Caco-2 (cell line): Measurements from ENCODE around the gene GCSAML. TPM values are rescaled to one million over a fixed set of nuclear protein-coding genes. Genes with fewer than 3 reads are reported as not detected.

Experiments
- BruUV-seq: library from RNA; stranded (reverse); fragments of 400-500 nt; replicated peaks from 2 replicates; lab custom pipeline; 2021; lab: Mats Ljungman, UMichigan
- CTCF ChIA-PET: fragments of 300-600 bp; sonication (Branson Sonifier 250); formaldehyde crosslinking; loops from one replicate; lab custom pipeline; 2022; ENCODE audit warnings: antibody characterized with exemption; lab: Charles Lee
- POLR2A ChIA-PET: fragments of 300-600 bp; sonication (Branson Sonifier 250); formaldehyde crosslinking; loops from one replicate; lab custom pipeline; 2022; ENCODE audit warnings: antibody characterized with exemption; lab: Charles Lee
- DNase-seq, 2 experiments: peaks; one replicate each; pipeline versions ENCODE4 v3.0.0 to v3.0.0-alpha.2; 2020 to 2022
- H3K27me3 ChIP-seq: replicated peaks from 2 replicates; pipeline ENCODE4 v1.6.0; 2011; ENCODE audit warnings: low read length; ENCODE audit not compliant: control insufficient read depth, insufficient read depth
- H3K36me3 ChIP-seq: 2 replicates; pipeline ENCODE4 v1.5.1; 2011; ENCODE audit warnings: low read length; ENCODE audit not compliant: control insufficient read depth, insufficient read depth
- H3K4me1 ChIP-seq: fragments of 250-450 bp; sonication (Bioruptor Pico); 2 replicates; pipeline ENCODE4 v1.5.1; 2020; ENCODE audit warnings: mild to moderate bottlenecking
- H3K4me3 ChIP-seq: 2 replicates; pipeline ENCODE4 v1.5.1; 2011; ENCODE audit warnings: low read depth, mild to moderate bottlenecking, control low read depth, low read length
- H3K9me3 ChIP-seq: fragments of 250-450 bp; sonication (Bioruptor Pico); 2 replicates; pipeline ENCODE4 v1.5.1; 2020; ENCODE audit warnings: mild to moderate bottlenecking, moderate library complexity
- H3K27ac Mint-ChIP-seq: one replicate; pipeline ENCODE4 v1.8.0; 2022; ENCODE audit warnings: mixed read lengths; ENCODE audit not compliant: unreplicated experiment
- H3K27me3 Mint-ChIP-seq: one replicate; pipeline ENCODE4 v1.8.0; 2022; ENCODE audit warnings: mixed read lengths; ENCODE audit not compliant: insufficient read depth, unreplicated experiment
- H3K36me3 Mint-ChIP-seq: one replicate; pipeline ENCODE4 v1.8.0; 2022; ENCODE audit warnings: mild to moderate bottlenecking, mixed read lengths; ENCODE audit not compliant: insufficient read depth, unreplicated experiment
- H3K4me1 Mint-ChIP-seq: one replicate; pipeline ENCODE4 v1.8.0; 2022; ENCODE audit warnings: low read depth, mixed read lengths; ENCODE audit not compliant: unreplicated experiment
- H3K4me3 Mint-ChIP-seq: one replicate; pipeline ENCODE4 v1.8.0; 2022; ENCODE audit warnings: mild to moderate bottlenecking, moderate library complexity, mixed read lengths; ENCODE audit not compliant: unreplicated experiment
- H3K9me3 Mint-ChIP-seq: one replicate; pipeline ENCODE4 v1.8.0; 2022; ENCODE audit warnings: mixed read lengths; ENCODE audit not compliant: unreplicated experiment
- intact Hi-C: fragments of 100-400 bp; cut with micrococcal nuclease; formaldehyde crosslinking; loops from one replicate; pipeline ENCODE4 v1.10.0; 2022; ENCODE audit not compliant: unreplicated experiment
- total RNA-seq: library from RNA; stranded (reverse); gene quantifications from 2 replicates; pipeline ENCODE4 v1.2.3, GENCODE V29; 2022
- TF ChIP-seq, protein P1 (sequence below), 2 experiments: fragments of 200-600 bp in 1 of 2; IDR thresholded peaks; 1 replicate in 1 of 2; 2 replicates in 1 of 2; pipeline versions ENCODE4 v1.5.1 to v1.8.0; 2011 to 2022; ENCODE audit warnings: antibody characterized with exemption in 1 of 2, control low read depth in 1 of 2, inconsistent platforms in 1 of 2, low read depth in 1 of 2, low read length in 1 of 2, mild to moderate bottlenecking in 1 of 2, moderate library complexity in 1 of 2; ENCODE audit not compliant: insufficient read depth in 1 of 2, severe bottlenecking in 1 of 2, unreplicated experiment in 1 of 2

The GCSAML gene
- total RNA-seq, 1 experiment from 2014 or later: not detected

DNA sequence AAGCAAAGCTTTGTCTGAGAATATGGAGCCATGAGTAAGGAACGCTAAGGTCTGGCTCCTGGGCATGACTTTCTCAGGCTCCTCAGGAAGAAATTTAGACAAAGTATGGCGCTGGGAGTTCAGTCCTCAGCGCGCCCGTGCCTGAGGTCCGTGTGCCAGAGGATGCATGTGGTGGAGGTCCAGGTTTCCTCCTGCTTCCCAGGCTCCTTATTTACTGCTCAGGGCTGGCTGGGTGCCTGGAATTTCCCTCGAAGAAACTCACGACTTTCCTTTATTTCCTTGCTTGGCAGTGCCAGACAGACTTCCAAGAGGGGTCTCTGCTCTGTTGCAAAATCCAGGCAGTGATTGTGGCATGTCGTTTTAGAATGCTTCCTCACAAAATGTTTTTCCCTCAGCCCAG lies 13.3 kb downstream of the GCSAML start:
- BruUV-seq: no TSS peak
- H3K27me3 ChIP-seq: no peaks in the 10 kb centered on the region
- peaks cover 5% of the 10 kb centered on the region for H3K27me3 Mint-ChIP-seq
- DNase-seq: no peak
- H3K4me1 Mint-ChIP-seq: no peaks in the 10 kb centered on the region
- H3K27ac Mint-ChIP-seq: no peak overlapping the region
- no peak overlapping the region for H3K4me3 ChIP-seq
- H3K4me1 ChIP-seq: no peaks in the 10 kb centered on the region
- H3K9me3 Mint-ChIP-seq: no peaks in the 10 kb centered on the region
- CTCF ChIA-PET: no interaction called here
- POLR2A ChIA-PET: no interaction called here
- no peaks in the 10 kb centered on the region for H3K36me3 ChIP-seq
- H3K9me3 ChIP-seq: no peaks in the 10 kb centered on the region; the same call in 1 of the 2 replicates
- TF ChIP-seq, protein P1, sequence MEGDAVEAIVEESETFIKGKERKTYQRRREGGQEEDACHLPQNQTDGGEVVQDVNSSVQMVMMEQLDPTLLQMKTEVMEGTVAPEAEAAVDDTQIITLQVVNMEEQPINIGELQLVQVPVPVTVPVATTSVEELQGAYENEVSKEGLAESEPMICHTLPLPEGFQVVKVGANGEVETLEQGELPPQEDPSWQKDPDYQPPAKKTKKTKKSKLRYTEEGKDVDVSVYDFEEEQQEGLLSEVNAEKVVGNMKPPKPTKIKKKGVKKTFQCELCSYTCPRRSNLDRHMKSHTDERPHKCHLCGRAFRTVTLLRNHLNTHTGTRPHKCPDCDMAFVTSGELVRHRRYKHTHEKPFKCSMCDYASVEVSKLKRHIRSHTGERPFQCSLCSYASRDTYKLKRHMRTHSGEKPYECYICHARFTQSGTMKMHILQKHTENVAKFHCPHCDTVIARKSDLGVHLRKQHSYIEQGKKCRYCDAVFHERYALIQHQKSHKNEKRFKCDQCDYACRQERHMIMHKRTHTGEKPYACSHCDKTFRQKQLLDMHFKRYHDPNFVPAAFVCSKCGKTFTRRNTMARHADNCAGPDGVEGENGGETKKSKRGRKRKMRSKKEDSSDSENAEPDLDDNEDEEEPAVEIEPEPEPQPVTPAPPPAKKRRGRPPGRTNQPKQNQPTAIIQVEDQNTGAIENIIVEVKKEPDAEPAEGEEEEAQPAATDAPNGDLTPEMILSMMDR (IDR thresholded peaks at IDR 0.05; ENCODE audit: insufficient read depth in 1 of 2, low read depth in 1 of 2, low read length in 1 of 2, severe bottlenecking in 1 of 2, unreplicated experiment in 1 of 2): no peak
- no peaks in the 10 kb centered on the region for H3K36me3 Mint-ChIP-seq
- intact Hi-C loops: no loop called here
- no peak overlapping the region for H3K4me3 Mint-ChIP-seq

DNA sequence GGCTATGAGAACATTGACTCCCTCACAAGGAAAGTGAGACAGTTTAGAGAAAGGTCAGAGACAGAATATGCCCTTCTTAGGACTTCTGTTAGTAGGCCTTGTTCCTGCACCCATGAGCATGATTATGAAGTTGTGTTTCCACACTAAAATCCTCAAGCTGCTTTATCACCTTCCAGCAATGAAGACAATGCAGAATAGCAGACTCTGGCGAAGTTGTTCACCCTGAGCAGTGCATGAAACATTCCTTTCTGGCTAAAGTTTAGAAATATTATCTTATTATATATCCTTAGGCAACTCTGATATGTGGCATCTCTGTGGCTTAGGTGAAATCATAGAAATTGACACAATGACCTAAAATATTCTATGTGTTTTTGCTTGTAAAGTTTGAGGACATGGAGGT lies 25.3 kb downstream of the GCSAML start:
- no peaks in the 10 kb centered on the region for H3K9me3 ChIP-seq
- Mint-ChIP-seq H3K27me3 (peaks cover 2% of the 10 kb centered on the region), H3K4me3 (no peak overlapping the region), H3K9me3 (peaks cover 19% of the 10 kb centered on the region), H3K4me1 (no peaks in the 10 kb centered on the region), H3K27ac (no peak overlapping the region), H3K36me3 (no peaks in the 10 kb centered on the region)
- H3K4me3 ChIP-seq: no peak overlapping the region
- POLR2A ChIA-PET: no interaction called here
- no peaks in the 10 kb centered on the region for H3K36me3 ChIP-seq
- CTCF ChIA-PET: interaction anchor here (0.5 kb wide), 1 partner anchor 184 kb away, joined by 4 read pairs; no protein-coding TSS in a partner anchor
- H3K27me3 ChIP-seq: no peaks in the 10 kb centered on the region
- BruUV-seq: no TSS peak
- DNase-seq: no peak
- TF ChIP-seq, protein P1 (IDR thresholded peaks at IDR 0.05; ENCODE audit: insufficient read depth in 1 of 2, low read depth in 1 of 2, low read length in 1 of 2, severe bottlenecking in 1 of 2, unreplicated experiment in 1 of 2): no peak
- intact Hi-C loops: no loop called here
- H3K4me1 ChIP-seq: no peaks in the 10 kb centered on the region

DNA sequence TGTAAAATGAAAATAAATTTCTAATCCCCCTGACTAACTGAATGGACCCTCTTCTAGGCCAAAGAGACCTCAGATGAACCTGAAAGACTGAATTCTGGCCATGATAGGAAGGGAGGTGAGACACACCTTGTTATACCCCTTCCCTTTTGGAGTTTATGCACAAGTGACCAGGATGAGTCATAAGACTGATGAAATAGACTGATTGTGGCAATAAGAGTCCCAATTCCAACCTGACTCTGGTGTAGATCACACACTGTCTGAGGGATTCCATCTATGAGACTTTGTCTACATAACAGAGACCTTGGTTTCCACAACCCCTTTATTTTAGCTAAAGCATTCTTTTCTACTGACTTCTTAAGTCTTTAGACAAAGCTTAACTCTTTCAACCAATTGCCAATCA lies 25.7 kb downstream of the GCSAML start:
- no peak overlapping the region for H3K4me3 ChIP-seq
- no peaks in the 10 kb centered on the region for H3K36me3 ChIP-seq
- Mint-ChIP-seq H3K36me3 (no peaks in the 10 kb centered on the region), H3K9me3 (peaks cover 14% of the 10 kb centered on the region), H3K4me1 (no peaks in the 10 kb centered on the region), H3K4me3 (no peak overlapping the region), H3K27ac (no peak overlapping the region), H3K27me3 (peaks cover 2% of the 10 kb centered on the region)
- no peaks in the 10 kb centered on the region for H3K9me3 ChIP-seq
- POLR2A ChIA-PET: no interaction called here
- intact Hi-C loops: no loop called here
- BruUV-seq: no TSS peak
- H3K4me1 ChIP-seq: no peaks in the 10 kb centered on the region
- H3K27me3 ChIP-seq: no peaks in the 10 kb centered on the region
- no peak for DNase-seq
- CTCF ChIA-PET: interaction anchor here (0.5 kb wide), 1 partner anchor 184 kb away, joined by 4 read pairs; no protein-coding TSS in a partner anchor
- TF ChIP-seq, protein P1 (IDR thresholded peaks at IDR 0.05; ENCODE audit: insufficient read depth in 1 of 2, low read depth in 1 of 2, low read length in 1 of 2, severe bottlenecking in 1 of 2, unreplicated experiment in 1 of 2): no peak
